Measurements from ENCODE around the gene BTN3A1.
"Not testable (repeated sequence)": the region's sequence is repeated elsewhere in the genome, so short reads cannot be mapped to it uniquely, and the experiment has no call there.

BTN3A1 gene

DNA sequence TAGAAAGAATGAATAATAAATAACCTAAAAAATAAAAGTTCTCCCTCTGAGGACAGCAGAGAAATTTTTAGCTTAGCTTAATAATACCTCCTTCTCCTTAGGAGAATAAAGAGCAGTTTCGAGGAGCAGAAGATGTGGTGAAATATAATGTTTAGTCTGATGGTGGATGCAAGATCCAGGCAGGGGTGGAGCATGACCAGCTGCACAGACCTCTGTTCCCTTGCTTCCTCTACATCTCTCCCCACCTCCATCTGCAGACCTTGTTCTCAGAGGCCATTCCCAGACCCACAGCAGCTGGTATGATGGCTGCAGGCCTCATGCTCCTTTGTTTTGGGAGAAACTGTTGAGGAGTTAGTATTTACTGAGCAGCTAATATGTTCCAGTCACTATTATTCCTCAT, 35.6 kb upstream of the BTN3A1 start:
- no peak for TF ChIP-seq CTCF (IDR thresholded peaks at IDR 0.05; ENCODE audit: low read depth, low read length)
- H3K4me3 ChIP-seq (ENCODE audit: low read depth, low read length): no peak overlapping the region

GRCh38 chr6:26367114-26367513, 35.0 kb upstream of the BTN3A1 start:
- TF ChIP-seq CTCF (IDR thresholded peaks at IDR 0.05; ENCODE audit: low read depth, low read length): no peak
- no peak overlapping the region for H3K4me3 ChIP-seq (ENCODE audit: low read depth, low read length)

DNA sequence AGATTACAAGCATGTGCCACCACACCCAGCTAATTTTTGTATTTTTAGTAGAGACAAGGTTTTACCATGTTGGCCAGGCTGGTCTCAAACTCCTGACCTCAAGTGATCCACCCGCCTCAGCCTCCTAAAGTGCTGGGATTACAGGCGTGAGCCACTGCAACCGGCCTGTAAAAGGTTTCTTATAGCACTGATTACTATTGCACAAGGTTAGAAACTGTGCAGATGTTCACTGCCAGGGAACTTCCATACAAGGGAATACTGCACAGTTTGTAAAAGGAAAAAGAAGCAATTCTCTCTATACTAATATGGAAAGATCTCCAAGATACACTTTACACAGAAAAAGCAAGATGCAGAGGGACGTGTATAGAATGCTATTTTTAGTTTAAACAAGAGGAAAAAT, 30.3 kb upstream of the BTN3A1 start:
- H3K4me3 ChIP-seq (ENCODE audit: low read depth, low read length): not testable (repeated sequence)

- no peak overlapping the region for H3K4me3 ChIP-seq (ENCODE audit: low read depth, low read length)
- TF ChIP-seq CTCF (IDR thresholded peaks at IDR 0.05; ENCODE audit: low read depth, low read length): no peak
These were observed 29.5 kb upstream of the BTN3A1 start for GRCh38 chr6:26372308-26373144.

DNA sequence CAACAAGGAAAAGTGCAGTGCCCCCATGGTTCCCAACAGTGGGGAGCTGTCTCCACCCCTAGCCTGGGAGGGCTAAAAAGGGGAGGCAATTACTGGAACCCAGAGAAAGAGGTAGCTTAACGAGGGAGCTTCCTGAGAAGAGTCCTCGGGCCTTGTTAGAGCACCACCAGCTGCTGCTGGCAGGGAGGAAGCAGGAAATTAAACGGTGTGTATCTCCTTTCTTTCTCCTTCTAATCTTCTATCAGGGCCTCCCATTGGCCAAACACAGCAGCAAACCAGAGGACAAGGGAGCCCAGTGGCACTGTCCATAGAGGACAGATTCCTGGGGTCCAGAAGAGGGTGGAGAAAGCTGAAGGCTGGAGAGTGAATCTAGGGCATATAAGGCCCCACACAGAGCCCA, 26.8 kb upstream of the BTN3A1 start:
- no peak for TF ChIP-seq CTCF (IDR thresholded peaks at IDR 0.05; ENCODE audit: low read depth, low read length)
- H3K4me3 ChIP-seq (ENCODE audit: low read depth, low read length): no peak overlapping the region

DNA sequence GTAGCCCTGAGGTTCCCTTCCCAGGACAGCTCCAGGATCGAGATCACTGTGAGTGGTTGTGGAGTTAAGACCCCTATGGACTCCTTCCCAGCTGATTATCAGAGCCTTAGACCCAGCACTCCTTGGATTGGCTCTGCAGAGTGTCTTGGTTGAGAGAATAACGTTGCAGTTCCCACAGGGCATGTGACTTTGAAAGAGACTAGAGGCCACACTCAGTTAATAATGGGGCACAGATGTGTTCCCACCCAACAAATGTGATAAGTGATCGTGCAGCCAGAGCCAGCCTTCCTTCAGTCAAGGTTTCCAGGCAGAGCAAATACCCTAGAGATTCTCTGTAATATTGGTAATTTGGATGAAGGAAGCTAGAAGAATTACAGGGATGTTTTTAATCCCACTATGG, 24.4 kb upstream of the BTN3A1 start:
- no peak overlapping the region for H3K4me3 ChIP-seq (ENCODE audit: low read depth, low read length)
- TF ChIP-seq CTCF (IDR thresholded peaks at IDR 0.05; ENCODE audit: low read depth, low read length): no peak

DNA sequence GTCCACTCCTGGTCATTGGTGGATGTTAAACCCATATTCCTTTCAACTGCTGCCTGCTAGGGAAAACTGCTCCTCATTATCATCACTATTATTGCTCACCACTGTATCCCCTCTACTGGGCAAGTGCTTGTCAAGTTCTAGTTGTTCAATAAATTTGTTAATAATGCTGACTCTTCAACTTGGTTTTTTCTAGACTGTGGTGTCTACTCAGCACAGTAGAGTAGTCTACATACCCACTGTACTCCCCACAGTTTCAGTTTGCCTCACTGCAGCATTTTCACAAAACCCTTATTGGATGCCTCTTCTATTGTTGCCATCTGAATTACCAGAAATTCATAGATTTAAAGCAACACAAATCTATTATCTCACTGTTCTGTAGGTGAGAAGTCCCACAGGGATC, 23.9 kb upstream of the BTN3A1 start:
- not testable (repeated sequence) for H3K4me3 ChIP-seq (ENCODE audit: low read depth, low read length)

- no peak overlapping the region for H3K4me3 ChIP-seq (ENCODE audit: low read depth, low read length)
- no peak for TF ChIP-seq CTCF (IDR thresholded peaks at IDR 0.05; ENCODE audit: low read depth, low read length)
These were observed 22.8 kb upstream of the BTN3A1 start for GRCh38 chr6:26379292-26379691.
